Liver (tissue), 9 donors: ENCODE results near the gene MUC21. TPM values are rescaled to one million over a fixed set of nuclear protein-coding genes. Genes with fewer than 3 reads are reported as not detected.

Source experiments
- DNase-seq: peaks from one replicate; pipeline ENCODE4 v3.0.0-alpha.2; 2017; ENCODE audit warnings: low spot score
- H3K27ac ChIP-seq, 2 donors: one replicate each; pipeline ENCODE4 v1.7.0; 2013; ENCODE audit warnings: inconsistent platforms in 2 of 2, low read length in 2 of 2, control low read depth in 1 of 2, low read depth in 1 of 2, mild to moderate bottlenecking in 1 of 2
- H3K27me3 ChIP-seq, 4 donors: one replicate each; pipeline versions ENCODE4 v1.6.1 to v1.7.0; 2013; ENCODE audit warnings: low read length in 3 of 4, inconsistent platforms in 1 of 4, mild to moderate bottlenecking in 1 of 4, moderate library complexity in 1 of 4; ENCODE audit not compliant: control insufficient read depth in 4 of 4, insufficient read depth in 4 of 4
- H3K36me3 ChIP-seq, 4 donors: one replicate each; pipeline versions ENCODE4 v1.6.1 to v1.7.0; 2013; ENCODE audit warnings: low read length in 3 of 4, mild to moderate bottlenecking in 3 of 4, low read depth in 1 of 4, moderate library complexity in 1 of 4; ENCODE audit not compliant: control insufficient read depth in 4 of 4, insufficient read depth in 3 of 4
- H3K4me1 ChIP-seq, 4 donors: one replicate each; pipeline versions ENCODE4 v1.6.1 to v1.7.0; 2013; ENCODE audit warnings: low read length in 3 of 4, mild to moderate bottlenecking in 3 of 4, moderate library complexity in 1 of 4; ENCODE audit not compliant: control insufficient read depth in 4 of 4, insufficient read depth in 4 of 4
- H3K4me3 ChIP-seq, 3 donors: one replicate each; pipeline versions ENCODE4 v1.6.1 to v1.7.0; 2013; ENCODE audit warnings: low read length in 3 of 3, control low read depth in 1 of 3, low read depth in 1 of 3, mild to moderate bottlenecking in 1 of 3
- H3K9ac ChIP-seq, 2 donors: one replicate each; pipeline ENCODE4 v1.7.0; 2013; ENCODE audit warnings: low read length in 2 of 2, mild to moderate bottlenecking in 2 of 2, moderate library complexity in 2 of 2, control low read depth in 1 of 2, low read depth in 1 of 2
- H3K9me3 ChIP-seq, 4 donors: one replicate each; pipeline versions ENCODE4 v1.6.1 to v1.7.0; 2013; ENCODE audit warnings: low read length in 3 of 4; ENCODE audit not compliant: control insufficient read depth in 4 of 4
- EGR1 ChIP-seq, 2 donors: IDR thresholded peaks; 2 replicates each; pipeline ENCODE4 v1.6.1; 2016 to 2018; ENCODE audit warnings: antibody characterized with exemption in 2 of 2, low read depth in 2 of 2
- FOXA1 ChIP-seq: IDR thresholded peaks from 2 replicates; pipeline ENCODE4 v1.6.1; 2016; ENCODE audit warnings: antibody characterized with exemption
- FOXA2 ChIP-seq: IDR thresholded peaks from 2 replicates; pipeline ENCODE4 v1.6.1; 2016; ENCODE audit warnings: antibody characterized with exemption
- HNF4G ChIP-seq: IDR thresholded peaks from 2 replicates; pipeline ENCODE4 v1.6.1; 2016; ENCODE audit warnings: antibody characterized with exemption
- MAX ChIP-seq: IDR thresholded peaks from 2 replicates; pipeline ENCODE4 v1.6.1; 2016; ENCODE audit warnings: antibody characterized with exemption
- NR2F2 ChIP-seq: IDR thresholded peaks from 2 replicates; pipeline ENCODE4 v1.6.1; 2016; ENCODE audit warnings: antibody characterized with exemption
- RAD21 ChIP-seq, 2 donors: IDR thresholded peaks; 2 replicates each; pipeline ENCODE4 v1.6.1; 2016; ENCODE audit warnings: antibody characterized with exemption in 2 of 2, mild to moderate bottlenecking in 2 of 2
- RXRA ChIP-seq, 2 donors: IDR thresholded peaks; 2 replicates each; pipeline ENCODE4 v1.6.1; 2017 to 2018; ENCODE audit warnings: antibody characterized with exemption in 2 of 2, mild to moderate bottlenecking in 1 of 2
- TAF1 ChIP-seq: conservative IDR thresholded peaks from 2 replicates; pipeline ENCODE4 v1.6.1; 2016; ENCODE audit warnings: antibody characterized with exemption, mild to moderate bottlenecking
- YY1 ChIP-seq: IDR thresholded peaks from 2 replicates; pipeline ENCODE4 v1.6.1; 2016; ENCODE audit warnings: antibody characterized with exemption, mild to moderate bottlenecking
- WGBS: extraction: QIAGEN DNeasy Blood & Tissue Kit; methylation state at CpG from one replicate; pipeline ENCODE4 v1.1.7; 2013; 5-methylcytosine and 5-hydroxymethylcytosine counted together
- polyA plus RNA-seq, 2 donors: library from polyadenylated mRNA; stranded (reverse) in 1 of 2; unstranded in 1 of 2; fragments of 200-250 nt in 1 of 2; fragments of >200 nt in 1 of 2; fragmentation: Nextera tagmentation in 1 of 2; extraction: Ambion mirVana in 1 of 2; gene quantifications; one replicate each; pipeline versions ENCODE4 v1.2.1 to v1.2.3, GENCODE V29; 2013 to 2015
- total RNA-seq, 2 donors: library from RNA; depleted of rRNA; stranded (reverse); fragments of >200 nt; gene quantifications; one replicate each; pipeline ENCODE4 v1.2.3, GENCODE V29; 2014
- TF ChIP-seq, protein P1 (sequence below): IDR thresholded peaks from 2 replicates; pipeline ENCODE4 v1.6.1; 2016; ENCODE audit warnings: antibody characterized with exemption
- TF ChIP-seq, protein P2 (sequence below): fragments of 150-350 bp; IDR thresholded peaks from 2 replicates; pipeline ENCODE4 v1.5.1; 2017; ENCODE audit warnings: improper control_type of control experiment, low read depth, low read length; ENCODE audit not compliant: missing input control
- TF ChIP-seq, protein P3 (sequence below): IDR thresholded peaks from 2 replicates; pipeline ENCODE4 v1.6.1; 2016; ENCODE audit warnings: antibody characterized with exemption, mild to moderate bottlenecking
- donor health status: healthy.
- donor health status: healthy.
- donor health status: healthy.
- donor health status: healthy.
- donor health status: healthy.

Gene MUC21
- total and polyA plus RNA-seq, 4 donors = 0.02 TPM; not detected in 3

- 82% methylated on average over 4 of the region's 4 CpGs for WGBS
- TF ChIP-seq TAF1 = no peak
- TF ChIP-seq, protein P1, sequence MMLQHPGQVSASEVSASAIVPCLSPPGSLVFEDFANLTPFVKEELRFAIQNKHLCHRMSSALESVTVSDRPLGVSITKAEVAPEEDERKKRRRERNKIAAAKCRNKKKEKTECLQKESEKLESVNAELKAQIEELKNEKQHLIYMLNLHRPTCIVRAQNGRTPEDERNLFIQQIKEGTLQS = no peak
- TF ChIP-seq FOXA1 = no peak
- TF ChIP-seq, protein P2, sequence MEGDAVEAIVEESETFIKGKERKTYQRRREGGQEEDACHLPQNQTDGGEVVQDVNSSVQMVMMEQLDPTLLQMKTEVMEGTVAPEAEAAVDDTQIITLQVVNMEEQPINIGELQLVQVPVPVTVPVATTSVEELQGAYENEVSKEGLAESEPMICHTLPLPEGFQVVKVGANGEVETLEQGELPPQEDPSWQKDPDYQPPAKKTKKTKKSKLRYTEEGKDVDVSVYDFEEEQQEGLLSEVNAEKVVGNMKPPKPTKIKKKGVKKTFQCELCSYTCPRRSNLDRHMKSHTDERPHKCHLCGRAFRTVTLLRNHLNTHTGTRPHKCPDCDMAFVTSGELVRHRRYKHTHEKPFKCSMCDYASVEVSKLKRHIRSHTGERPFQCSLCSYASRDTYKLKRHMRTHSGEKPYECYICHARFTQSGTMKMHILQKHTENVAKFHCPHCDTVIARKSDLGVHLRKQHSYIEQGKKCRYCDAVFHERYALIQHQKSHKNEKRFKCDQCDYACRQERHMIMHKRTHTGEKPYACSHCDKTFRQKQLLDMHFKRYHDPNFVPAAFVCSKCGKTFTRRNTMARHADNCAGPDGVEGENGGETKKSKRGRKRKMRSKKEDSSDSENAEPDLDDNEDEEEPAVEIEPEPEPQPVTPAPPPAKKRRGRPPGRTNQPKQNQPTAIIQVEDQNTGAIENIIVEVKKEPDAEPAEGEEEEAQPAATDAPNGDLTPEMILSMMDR = no peak
- no peak for TF ChIP-seq YY1
- Histone ChIP-seq H3K9ac (no peak within 1 kb of the TSS), H3K4me1 (no peaks in the 10 kb centered on the region), H3K27me3 (no peaks in the 10 kb centered on the region), H3K36me3 (no peaks in the 10 kb centered on the region), H3K4me3 (no peak within 1 kb of the TSS), H3K9me3 (peaks cover 0 to 8% (median 5%) of the 10 kb centered on the region in 4 donors), H3K27ac (no peak within 1 kb of the TSS)
- DNase-seq = no peak
These were observed 27.0 kb downstream of the MUC21 start, which contains the start of gene MUC22 for GRCh38 chr6:31010393-31011060. TSS of gene MUC22 (plus strand) at chr6:31010474. CDS start at chr6:31010707, 233 bp downstream.

GRCh38 chr6:31011153-31011552 lies 27.6 kb downstream of the MUC21 start:
- Histone ChIP-seq H3K27ac (no peak overlapping the region), H3K27me3 (no peaks in the 10 kb centered on the region), H3K9ac (no peak overlapping the region), H3K4me1 (no peaks in the 10 kb centered on the region), H3K4me3 (no peak overlapping the region), H3K9me3 (peaks cover 0 to 8% (median 5%) of the 10 kb centered on the region in 4 donors), H3K36me3 (no peaks in the 10 kb centered on the region)
- 33% methylated on average over 6 of the region's 6 CpGs for WGBS
- DNase-seq = no peak
- TF ChIP-seq TAF1 (no peak), MAX (no peak), EGR1 (IDR thresholded peaks at IDR 0.05; ENCODE audit: low read depth in 2 of 2) (no peak), RAD21 (IDR thresholded peaks at IDR 0.05) (no peak), FOXA2 (no peak), FOXA1 (no peak), HNF4G (no peak), NR2F2 (no peak), RXRA (IDR thresholded peaks at IDR 0.05) (no peak), YY1 (no peak)
- TF ChIP-seq, protein P3, sequence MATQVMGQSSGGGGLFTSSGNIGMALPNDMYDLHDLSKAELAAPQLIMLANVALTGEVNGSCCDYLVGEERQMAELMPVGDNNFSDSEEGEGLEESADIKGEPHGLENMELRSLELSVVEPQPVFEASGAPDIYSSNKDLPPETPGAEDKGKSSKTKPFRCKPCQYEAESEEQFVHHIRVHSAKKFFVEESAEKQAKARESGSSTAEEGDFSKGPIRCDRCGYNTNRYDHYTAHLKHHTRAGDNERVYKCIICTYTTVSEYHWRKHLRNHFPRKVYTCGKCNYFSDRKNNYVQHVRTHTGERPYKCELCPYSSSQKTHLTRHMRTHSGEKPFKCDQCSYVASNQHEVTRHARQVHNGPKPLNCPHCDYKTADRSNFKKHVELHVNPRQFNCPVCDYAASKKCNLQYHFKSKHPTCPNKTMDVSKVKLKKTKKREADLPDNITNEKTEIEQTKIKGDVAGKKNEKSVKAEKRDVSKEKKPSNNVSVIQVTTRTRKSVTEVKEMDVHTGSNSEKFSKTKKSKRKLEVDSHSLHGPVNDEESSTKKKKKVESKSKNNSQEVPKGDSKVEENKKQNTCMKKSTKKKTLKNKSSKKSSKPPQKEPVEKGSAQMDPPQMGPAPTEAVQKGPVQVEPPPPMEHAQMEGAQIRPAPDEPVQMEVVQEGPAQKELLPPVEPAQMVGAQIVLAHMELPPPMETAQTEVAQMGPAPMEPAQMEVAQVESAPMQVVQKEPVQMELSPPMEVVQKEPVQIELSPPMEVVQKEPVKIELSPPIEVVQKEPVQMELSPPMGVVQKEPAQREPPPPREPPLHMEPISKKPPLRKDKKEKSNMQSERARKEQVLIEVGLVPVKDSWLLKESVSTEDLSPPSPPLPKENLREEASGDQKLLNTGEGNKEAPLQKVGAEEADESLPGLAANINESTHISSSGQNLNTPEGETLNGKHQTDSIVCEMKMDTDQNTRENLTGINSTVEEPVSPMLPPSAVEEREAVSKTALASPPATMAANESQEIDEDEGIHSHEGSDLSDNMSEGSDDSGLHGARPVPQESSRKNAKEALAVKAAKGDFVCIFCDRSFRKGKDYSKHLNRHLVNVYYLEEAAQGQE = no peak
